Loucy (cell line): Measurements from ENCODE around the gene ITGB5.

ENCODE experiments used
- H2AFZ ChIP-seq: fragments of 200-600 bp; sonication (generic); 2 replicates; pipeline ENCODE4 v1.6.0; 2016; ENCODE audit warnings: antibody characterized with exemption, mild to moderate bottlenecking, low read length, moderate library complexity
- H3F3A ChIP-seq: fragments of 200-600 bp; 2 replicates; pipeline ENCODE4 v1.6.0; 2016; ENCODE audit warnings: antibody characterized with exemption, low read depth, mild to moderate bottlenecking
- H3K27me3 ChIP-seq: fragments of 200-600 bp; sonication (generic); 2 replicates; pipeline ENCODE4 v1.6.1; 2014; ENCODE audit warnings: low read length, mild to moderate bottlenecking; ENCODE audit not compliant: insufficient read depth, poor library complexity, severe bottlenecking
- H3K36me3 ChIP-seq: fragments of 200-600 bp; sonication (generic); 2 replicates; pipeline ENCODE4 v1.6.1; 2016; ENCODE audit warnings: low read length; ENCODE audit not compliant: insufficient read depth
- H3K4me1 ChIP-seq: fragments of 200-600 bp; sonication (generic); 2 replicates; pipeline ENCODE4 v1.5.1; 2014; ENCODE audit warnings: low read length, mild to moderate bottlenecking; ENCODE audit not compliant: insufficient read depth, poor library complexity, severe bottlenecking
- H3K4me2 ChIP-seq: fragments of 200-600 bp; sonication (generic); 2 replicates; pipeline ENCODE4 v1.6.0; 2014; ENCODE audit warnings: antibody characterized with exemption, low read length, low read depth, mild to moderate bottlenecking; ENCODE audit not compliant: poor library complexity, severe bottlenecking
- H3K4me3 ChIP-seq: fragments of 200-600 bp; sonication (generic); 2 replicates; pipeline ENCODE4 v1.5.1; 2014; ENCODE audit warnings: low read length, mild to moderate bottlenecking, mixed read lengths; ENCODE audit not compliant: poor library complexity, severe bottlenecking
- H3K79me2 ChIP-seq: fragments of 200-600 bp; sonication (generic); 2 replicates; pipeline ENCODE4 v1.6.1; 2014; ENCODE audit warnings: low read length; ENCODE audit not compliant: insufficient read depth
- H3K9ac ChIP-seq: fragments of 200-600 bp; sonication (generic); 2 replicates; pipeline ENCODE4 v1.6.0; 2014; ENCODE audit warnings: mild to moderate bottlenecking, low read depth, low read length, moderate library complexity; ENCODE audit not compliant: poor library complexity, severe bottlenecking
- H3K9me2 ChIP-seq: fragments of 200-600 bp; sonication (generic); replicated peaks from 2 replicates; pipeline ENCODE4 v1.6.1; 2016; ENCODE audit warnings: low read depth, low read length, mixed read lengths
- H3K9me3 ChIP-seq: fragments of 200-600 bp; sonication (generic); 2 replicates; pipeline ENCODE4 v1.6.1; 2014; ENCODE audit warnings: mild to moderate bottlenecking, antibody characterized with exemption, low read length, low read depth; ENCODE audit not compliant: insufficient read depth
- H4K20me1 ChIP-seq: fragments of 200-600 bp; sonication (generic); 2 replicates; pipeline ENCODE4 v1.6.0; 2014; ENCODE audit warnings: antibody characterized with exemption, low read length, mild to moderate bottlenecking; ENCODE audit not compliant: insufficient read depth, poor library complexity, severe bottlenecking
- EZH2phosphoT487 ChIP-seq: fragments of 200-600 bp; IDR thresholded peaks from 2 replicates; pipeline ENCODE4 v1.6.1; 2018; ENCODE audit warnings: antibody characterized with exemption, mild to moderate bottlenecking, moderate library complexity, borderline replicate concordance
- TF ChIP-seq, protein P1 (sequence below): fragments of 200-600 bp; sonication (generic); conservative IDR thresholded peaks from 2 replicates; pipeline ENCODE4 v1.5.1; 2014; ENCODE audit warnings: mild to moderate bottlenecking, antibody characterized with exemption, low read length

Gene ITGB5

GRCh38 chr3:124776856-124777255 is 110.3 kb downstream of the ITGB5 start:
- H2AFZ ChIP-seq, result no peak overlapping the region

GRCh38 chr3:124775877-124776276 is 111.3 kb downstream of the ITGB5 start:
- no peaks in the 10 kb centered on the region for H3K4me1 ChIP-seq
- H4K20me1 ChIP-seq, result no peaks in the 10 kb centered on the region
- no peaks in the 10 kb centered on the region for H3K79me2 ChIP-seq
- TF ChIP-seq, protein P1, sequence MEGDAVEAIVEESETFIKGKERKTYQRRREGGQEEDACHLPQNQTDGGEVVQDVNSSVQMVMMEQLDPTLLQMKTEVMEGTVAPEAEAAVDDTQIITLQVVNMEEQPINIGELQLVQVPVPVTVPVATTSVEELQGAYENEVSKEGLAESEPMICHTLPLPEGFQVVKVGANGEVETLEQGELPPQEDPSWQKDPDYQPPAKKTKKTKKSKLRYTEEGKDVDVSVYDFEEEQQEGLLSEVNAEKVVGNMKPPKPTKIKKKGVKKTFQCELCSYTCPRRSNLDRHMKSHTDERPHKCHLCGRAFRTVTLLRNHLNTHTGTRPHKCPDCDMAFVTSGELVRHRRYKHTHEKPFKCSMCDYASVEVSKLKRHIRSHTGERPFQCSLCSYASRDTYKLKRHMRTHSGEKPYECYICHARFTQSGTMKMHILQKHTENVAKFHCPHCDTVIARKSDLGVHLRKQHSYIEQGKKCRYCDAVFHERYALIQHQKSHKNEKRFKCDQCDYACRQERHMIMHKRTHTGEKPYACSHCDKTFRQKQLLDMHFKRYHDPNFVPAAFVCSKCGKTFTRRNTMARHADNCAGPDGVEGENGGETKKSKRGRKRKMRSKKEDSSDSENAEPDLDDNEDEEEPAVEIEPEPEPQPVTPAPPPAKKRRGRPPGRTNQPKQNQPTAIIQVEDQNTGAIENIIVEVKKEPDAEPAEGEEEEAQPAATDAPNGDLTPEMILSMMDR, result no peak
- no peak for TF ChIP-seq EZH2phosphoT487
- no peak overlapping the region for H2AFZ ChIP-seq
- no peaks in the 10 kb centered on the region for H3K27me3 ChIP-seq
- no peaks in the 10 kb centered on the region for H3K36me3 ChIP-seq
- H3F3A ChIP-seq, result no peaks in the 10 kb centered on the region
- no peak overlapping the region for H3K4me3 ChIP-seq
- no peak overlapping the region for H3K9ac ChIP-seq
- H3K9me2 ChIP-seq, result no peaks in the 10 kb centered on the region
- no peaks in the 10 kb centered on the region for H3K9me3 ChIP-seq
- H3K4me2 ChIP-seq, result no peak overlapping the region

More at GRCh38 chr3:124776856-124777255, 110.3 kb downstream of the ITGB5 start:
- Histone ChIP-seq H3K4me1 (no peaks in the 10 kb centered on the region), H3K9me2 (no peaks in the 10 kb centered on the region), H3K36me3 (no peaks in the 10 kb centered on the region), H3K27me3 (no peaks in the 10 kb centered on the region), H3K4me3 (no peak overlapping the region), H4K20me1 (no peaks in the 10 kb centered on the region), H3K9ac (no peak overlapping the region), H3K9me3 (no peaks in the 10 kb centered on the region), H3K79me2 (no peaks in the 10 kb centered on the region), H3F3A (no peaks in the 10 kb centered on the region), H3K4me2 (no peak overlapping the region)
- TF ChIP-seq, protein P1, result no peak
- TF ChIP-seq EZH2phosphoT487, result no peak

DNA sequence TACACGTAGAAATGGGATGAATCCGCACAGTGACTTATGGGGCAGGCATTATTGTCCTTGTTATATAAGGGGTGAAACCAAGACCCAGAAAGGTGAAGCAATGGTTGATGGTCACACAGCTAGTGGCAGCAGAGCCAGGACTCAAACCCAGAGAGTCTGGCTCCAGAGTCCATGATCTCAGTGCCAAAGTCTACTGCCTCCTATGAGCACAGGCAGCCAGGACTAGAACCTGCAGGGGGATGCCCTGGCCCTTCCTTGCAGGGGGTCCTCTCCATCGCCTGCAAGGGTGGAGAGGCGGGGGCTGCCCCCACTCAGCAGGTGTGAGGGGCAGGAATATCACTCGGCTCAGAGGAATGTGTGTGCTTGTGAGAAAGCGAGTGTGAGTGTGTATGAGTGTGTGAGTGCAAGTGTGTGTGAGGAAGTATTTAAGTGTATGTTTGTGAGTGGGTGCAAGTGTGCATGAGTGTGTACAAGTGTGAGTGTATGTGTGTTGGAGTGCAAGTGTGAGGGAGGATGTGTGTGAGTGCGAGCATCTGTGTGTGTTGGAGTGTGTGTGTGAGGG is 112.2 kb downstream of the ITGB5 start:
- Histone ChIP-seq H3K27me3 (no peaks in the 10 kb centered on the region), H3K4me3 (no peak overlapping the region), H3F3A (no peaks in the 10 kb centered on the region), H3K4me1 (no peaks in the 10 kb centered on the region), H2AFZ (no peak overlapping the region), H3K9ac (no peak overlapping the region), H3K4me2 (no peak overlapping the region), H3K9me3 (no peaks in the 10 kb centered on the region), H4K20me1 (no peaks in the 10 kb centered on the region), H3K79me2 (no peaks in the 10 kb centered on the region), H3K36me3 (no peaks in the 10 kb centered on the region), H3K9me2 (no peaks in the 10 kb centered on the region)
- no peak for TF ChIP-seq EZH2phosphoT487
- TF ChIP-seq, protein P1, result no peak
